AG04450 (cell line): ENCODE results near the gene CAB39L. TPM values are rescaled to one million over a fixed set of nuclear protein-coding genes. Genes with fewer than 3 reads are reported as not detected.

Experiments
- CTCF ChIA-PET: fragments of 300-600, 350-600 bp; formaldehyde crosslinking; extraction: SDS; loops from one replicate; lab custom pipeline; 2022; ENCODE audit warnings: antibody characterized with exemption, inconsistent platforms; lab: Charles Lee
- POLR2A ChIA-PET: fragments of 350-600 bp; formaldehyde crosslinking; extraction: SDS; loops from one replicate; lab custom pipeline; 2021; ENCODE audit warnings: antibody characterized with exemption, inconsistent platforms; lab: Yijun Ruan, JAX
- DNase-seq: peaks from one replicate; pipeline ENCODE4 v3.0.0-alpha.2; 2011; ENCODE audit warnings: low read depth, low spot score
- H3K27ac ChIP-seq: one replicate; pipeline ENCODE4 v1.5.1; 2012; ENCODE audit warnings: low read depth, low read length, control low read depth
- H3K27me3 ChIP-seq: one replicate; pipeline ENCODE4 v1.6.0; 2012; ENCODE audit warnings: low read length; ENCODE audit not compliant: control insufficient read depth, insufficient read depth
- H3K4me3 ChIP-seq: 2 replicates; pipeline ENCODE4 v1.5.1; 2011; ENCODE audit warnings: mild to moderate bottlenecking, low read depth, low read length, control low read depth
- H3K9me3 ChIP-seq: 2 replicates; pipeline ENCODE4 v1.5.1; 2012; ENCODE audit warnings: low read length; ENCODE audit not compliant: control insufficient read depth, insufficient read depth
- CTCF ChIP-seq: IDR thresholded peaks from 2 replicates; pipeline ENCODE4 v1.5.1; 2011; ENCODE audit warnings: low read depth, low read length, control low read depth, inconsistent platforms
- polyA plus RNA-seq: library from polyadenylated mRNA; depleted of rRNA; stranded (reverse); fragments of >200 nt; gene quantifications from 2 replicates; pipeline ENCODE4 v1.2.3, GENCODE V29; 2011

Gene CAB39L
- polyA plus RNA-seq, 1 experiment, result 26.3 TPM

- no peak for TF ChIP-seq CTCF
- POLR2A ChIA-PET, result no interaction called here
Measured at GRCh38 chr13:49437705-49438104, 6.2 kb downstream of the CAB39L start.

DNA sequence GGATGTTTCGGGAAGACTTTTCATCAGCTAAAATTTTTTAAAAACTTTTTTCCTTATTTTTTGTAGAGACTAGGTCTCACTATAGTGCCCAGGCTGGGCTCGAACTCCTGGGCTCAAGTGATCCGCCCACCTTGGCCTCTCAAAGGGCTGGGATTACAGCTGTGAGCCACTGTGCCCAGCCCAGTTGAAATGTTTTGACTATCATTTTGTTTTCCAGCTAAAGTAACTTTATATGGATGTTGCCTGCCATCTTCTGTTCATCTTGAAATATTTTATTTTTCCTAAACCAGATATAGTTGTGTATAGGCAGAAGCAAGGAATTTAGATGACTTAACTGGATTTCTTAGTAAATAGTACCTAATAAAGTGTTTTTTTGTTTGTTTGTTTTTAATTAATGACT is 7.0 kb downstream of the CAB39L start:
- Histone ChIP-seq H3K27me3 (no peaks in the 10 kb centered on the region), H3K9me3 (no peaks in the 10 kb centered on the region), H3K4me3 (no peak overlapping the region), H3K27ac (no peak overlapping the region)
- CTCF ChIA-PET, result interaction anchor here (0.6 to 2.7 kb wide), 19 partner anchors 9 to 654 kb away, joined by 3 to 34 read pairs (median 4); no protein-coding TSS in a partner anchor
- DNase-seq, result no peak
- peak; percentile 30 for TF ChIP-seq CTCF
- POLR2A ChIA-PET, result interaction anchor here (0.6 kb wide), 1 partner anchor 356 kb away, joined by 3 read pairs; no protein-coding TSS in a partner anchor

More at GRCh38 chr13:49437705-49438104, 6.2 kb downstream of the CAB39L start:
- DNase-seq, result no peak
- H3K27me3 ChIP-seq, result no peaks in the 10 kb centered on the region
- H3K9me3 ChIP-seq, result no peaks in the 10 kb centered on the region
- CTCF ChIA-PET, result interaction anchor here (0.6 to 2.7 kb wide), 5 partner anchors 130 to 1007 kb away, joined by 3 to 34 read pairs (median 4); no protein-coding TSS in a partner anchor
- H3K4me3 ChIP-seq, result no peak overlapping the region
- no peak overlapping the region for H3K27ac ChIP-seq

DNA sequence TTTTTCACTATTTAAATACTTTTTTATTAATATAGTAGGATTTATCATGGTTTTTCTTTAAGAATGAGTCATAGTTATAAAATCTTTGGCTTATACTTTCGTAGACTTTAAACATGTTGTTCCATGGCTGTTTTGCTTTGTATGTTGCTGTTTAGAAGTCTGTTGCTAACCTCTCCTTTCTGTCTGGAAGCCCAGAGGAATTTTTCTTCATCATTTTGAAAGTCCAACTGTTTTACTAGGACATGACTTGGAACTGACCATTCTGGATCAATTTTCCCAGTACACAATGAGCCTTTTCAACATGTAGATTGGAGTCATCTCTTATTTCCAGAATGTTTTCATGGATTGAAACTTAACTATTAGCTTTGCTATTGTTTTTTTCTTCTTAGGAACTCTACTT is 7.9 kb downstream of the CAB39L start:
- Histone ChIP-seq H3K4me3 (no peak overlapping the region), H3K27ac (no peak overlapping the region), H3K9me3 (no peaks in the 10 kb centered on the region), H3K27me3 (no peaks in the 10 kb centered on the region)
- ChIA-PET CTCF (interaction anchor here (0.6 to 2.7 kb wide), 15 partner anchors 8 to 653 kb away, joined by 3 to 34 read pairs (median 4); no protein-coding TSS in a partner anchor), POLR2A (no interaction called here)
- no peak for TF ChIP-seq CTCF
- DNase-seq, result no peak

DNA sequence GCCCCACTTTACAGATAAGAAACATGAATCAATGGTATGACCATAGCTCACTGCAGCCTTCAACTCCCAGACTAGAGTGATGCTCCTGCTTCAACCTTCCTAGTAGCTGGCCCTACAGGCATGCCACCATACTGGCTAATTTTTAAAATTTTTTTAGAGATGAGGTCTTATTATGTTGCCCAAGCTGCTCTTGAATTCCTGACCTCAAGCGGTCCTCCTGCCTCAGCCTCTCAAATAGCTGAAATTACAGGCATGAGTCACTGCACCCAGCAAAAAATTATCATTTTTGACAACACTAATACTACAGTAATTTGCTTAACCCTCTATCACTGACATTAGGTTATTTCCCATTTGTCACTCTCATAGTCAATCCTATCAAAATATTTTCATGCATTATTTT is 14.7 kb downstream of the CAB39L start:
- Histone ChIP-seq H3K27ac (no peak overlapping the region), H3K27me3 (no peaks in the 10 kb centered on the region), H3K4me3 (no peak overlapping the region), H3K9me3 (no peaks in the 10 kb centered on the region)
- ChIA-PET POLR2A (no interaction called here), CTCF (interaction anchor here (1.5 kb wide), 1 partner anchor 14 kb away, joined by 5 read pairs; no protein-coding TSS in a partner anchor)
- no peak for DNase-seq
- no peak for TF ChIP-seq CTCF

DNA sequence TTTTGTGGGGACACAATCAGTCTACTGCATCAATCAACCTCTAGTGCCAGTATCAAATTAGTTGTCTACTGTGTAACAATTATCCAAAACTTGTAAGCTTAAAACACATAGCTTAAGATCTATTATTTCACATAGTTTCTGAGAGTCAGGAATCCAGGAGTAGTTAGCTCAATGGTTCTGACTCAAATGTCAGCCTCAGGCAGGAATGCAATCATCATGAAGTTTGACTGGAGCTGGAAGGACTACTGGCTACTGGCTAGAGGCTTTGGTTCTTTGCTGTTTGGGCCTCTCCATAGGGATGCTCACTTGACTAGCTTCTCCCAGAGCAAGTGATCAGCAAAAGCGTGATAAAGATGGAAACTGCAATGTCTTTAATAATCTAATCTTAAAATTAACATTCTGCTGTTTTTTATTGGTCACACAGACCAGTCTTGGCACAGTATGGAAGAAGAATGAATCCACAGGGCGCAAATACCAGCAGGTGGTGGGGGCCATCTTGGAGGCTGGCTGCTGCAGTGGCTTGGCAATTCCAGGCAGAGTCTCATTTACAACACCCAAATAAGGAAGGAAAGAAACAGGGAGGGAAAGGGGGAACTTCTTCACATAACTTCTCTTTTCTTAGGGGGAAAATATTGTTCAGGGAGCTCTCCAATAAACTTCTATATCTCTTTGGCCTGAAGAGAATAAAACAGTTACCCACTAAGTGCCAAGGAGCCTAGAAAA is 15.7 kb downstream of the CAB39L start:
- ChIA-PET CTCF (interaction anchor here (0.6 to 1.5 kb wide), 3 partner anchors 8 to 166 kb away, joined by 4 to 6 read pairs (median 5); no protein-coding TSS in a partner anchor), POLR2A (no interaction called here)
- no peak overlapping the region for H3K27ac ChIP-seq
- H3K27me3 ChIP-seq, result no peaks in the 10 kb centered on the region
- TF ChIP-seq CTCF, result no peak
- DNase-seq, result no peak
- no peak overlapping the region for H3K4me3 ChIP-seq
- H3K9me3 ChIP-seq, result no peaks in the 10 kb centered on the region
